ENCODE measurements around the gene ISG20. TPM values are rescaled to one million over a fixed set of nuclear protein-coding genes. Genes with fewer than 3 reads are reported as not detected.

Gene ISG20
- total RNA-seq, 1 donor from 2014 or later, result 0.65 TPM

GRCh38 chr15:88613074-88613944 is 25.5 kb upstream of the ISG20 start:
- Histone ChIP-seq H3K9me3 (ENCODE audit: low read depth) (no peaks in the 10 kb centered on the region), H3K27me3 (peaks cover 32% of the 10 kb centered on the region), H3K27ac (no peak overlapping the region), H3K4me1 (peaks cover 64% of the 10 kb centered on the region), H2AFZ (replicated peaks) (no peak overlapping the region), H3K36me3 (no peaks in the 10 kb centered on the region), H3K4me2 (peak overlapping the region; percentile 10), H3K79me2 (ENCODE audit: low read depth) (no peaks in the 10 kb centered on the region), H3K9ac (no peak overlapping the region), H3F3A (ENCODE audit: low read depth) (peaks cover 67% of the 10 kb centered on the region), H3K4me3 (no peak overlapping the region), H4K20me1 (ENCODE audit: low read depth) (peaks cover 8% of the 10 kb centered on the region)
- Mint-ChIP-seq H3K4me1 (peaks cover 36% of the 10 kb centered on the region), H3K36me3 (no peaks in the 10 kb centered on the region), H3K27me3 (ENCODE audit: insufficient read depth, low read depth) (peaks cover 24% of the 10 kb centered on the region), H3K4me3 (peak overlapping the region; percentile 19), H3K9me3 (no peaks in the 10 kb centered on the region), H3K27ac (no peak overlapping the region)
- DNase-seq (ENCODE audit: low spot score), result no peak
- TF ChIP-seq CTCF (IDR thresholded peaks at IDR 0.05) (no peak), EZH2phosphoT487 (IDR thresholded peaks at IDR 0.05) (no peak)

- TF ChIP-seq EZH2phosphoT487 (IDR thresholded peaks at IDR 0.05) (no peak), CTCF (IDR thresholded peaks at IDR 0.05) (no peak), EZH2 (IDR thresholded peaks at IDR 0.05) (no peak)
- Mint-ChIP-seq H3K27ac (no peak overlapping the region), H3K36me3 (no peaks in the 10 kb centered on the region), H3K27me3 (ENCODE audit: insufficient read depth, low read depth) (peaks cover 13% of the 10 kb centered on the region), H3K9me3 (no peaks in the 10 kb centered on the region), H3K4me1 (peaks cover 20% of the 10 kb centered on the region), H3K4me3 (no peak overlapping the region)
- Histone ChIP-seq H2AFZ (replicated peaks) (peak overlapping the region; percentile 92), H3K4me3 (no peak overlapping the region), H3K27me3 (peaks cover 14% of the 10 kb centered on the region), H3K4me2 (peak overlapping the region; percentile 46), H3K27ac (peak overlapping the region; percentile 12), H3K9me3 (ENCODE audit: low read depth) (no peaks in the 10 kb centered on the region), H3F3A (ENCODE audit: low read depth) (peaks cover 57% of the 10 kb centered on the region), H3K36me3 (no peaks in the 10 kb centered on the region), H3K4me1 (peaks cover 53% of the 10 kb centered on the region), H3K79me2 (ENCODE audit: low read depth) (no peaks in the 10 kb centered on the region), H3K9ac (no peak overlapping the region), H4K20me1 (ENCODE audit: low read depth) (peaks cover 5% of the 10 kb centered on the region)
- peak; percentile 41 for DNase-seq (ENCODE audit: low spot score)
Measured at GRCh38 chr15:88615303-88616107, 23.3 kb upstream of the ISG20 start.

- H2AFZ ChIP-seq (replicated peaks), result peak overlapping the region; percentile 92
- H3F3A ChIP-seq (ENCODE audit: low read depth), result peaks cover 53% of the 10 kb centered on the region
- H3K9ac ChIP-seq, result no peak overlapping the region
- peaks cover 46% of the 10 kb centered on the region for H3K4me1 ChIP-seq
- Mint-ChIP-seq H3K27me3 (ENCODE audit: insufficient read depth, low read depth) (peaks cover 10% of the 10 kb centered on the region), H3K27ac (no peak overlapping the region), H3K4me3 (no peak overlapping the region), H3K4me1 (peaks cover 24% of the 10 kb centered on the region), H3K9me3 (no peaks in the 10 kb centered on the region), H3K36me3 (no peaks in the 10 kb centered on the region)
- H3K9me3 ChIP-seq (ENCODE audit: low read depth), result no peaks in the 10 kb centered on the region
- no peak overlapping the region for H3K4me2 ChIP-seq
- H3K36me3 ChIP-seq, result no peaks in the 10 kb centered on the region
- peaks cover 14% of the 10 kb centered on the region for H3K27me3 ChIP-seq
- H4K20me1 ChIP-seq (ENCODE audit: low read depth), result no peaks in the 10 kb centered on the region
- H3K27ac ChIP-seq, result no peak overlapping the region
- DNase-seq (ENCODE audit: low spot score), result no peak
- TF ChIP-seq EZH2phosphoT487 (IDR thresholded peaks at IDR 0.05), result no peak
- no peak for TF ChIP-seq CTCF (IDR thresholded peaks at IDR 0.05)
- no peak for TF ChIP-seq EZH2 (IDR thresholded peaks at IDR 0.05)
- H3K79me2 ChIP-seq (ENCODE audit: low read depth), result peaks cover 1% of the 10 kb centered on the region
- no peak overlapping the region for H3K4me3 ChIP-seq
Measured at GRCh38 chr15:88616240-88616639, 22.6 kb upstream of the ISG20 start.
